Measurements from ENCODE around the gene PKNOX2. TPM values are rescaled to one million over a fixed set of nuclear protein-coding genes. Genes with fewer than 3 reads are reported as not detected.

Gene PKNOX2
- total RNA-seq, 4 donors from 2014 or later = 0.27 to 4.8 (median 0.75) TPM; not detected in 1

DNA sequence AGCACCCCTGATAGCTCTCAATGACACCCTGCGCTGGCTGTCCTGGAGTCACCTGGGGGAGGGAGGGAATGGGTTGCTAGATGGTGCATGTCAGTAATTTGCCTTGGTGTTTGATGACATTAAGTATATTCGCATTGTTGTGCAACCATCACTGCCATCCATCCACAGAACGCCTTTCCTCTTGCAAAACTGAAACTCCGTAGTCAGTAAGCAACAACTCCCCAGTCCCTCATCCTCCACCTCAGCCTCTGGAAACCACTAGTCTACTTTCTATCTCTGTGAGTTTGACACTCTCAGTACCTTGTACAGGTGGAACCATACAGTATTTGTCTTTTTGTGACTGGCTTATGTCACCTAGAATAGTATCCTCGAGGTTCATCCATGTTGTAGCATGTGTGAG, 62.6 kb downstream of the PKNOX2 start:
- intact Hi-C loops (cut with DNase I; ENCODE audit: low total_unique reads) = no loop called here
- in situ Hi-C loops (cut with MboI; ENCODE audit: low pct_ligation_motif_present in 1 of 4, low pct_unique_long_range_greater_than_20kb in 1 of 4, low sequenced_read_pairs in 3 of 4) = no loop called here
- H3K4me1 ChIP-seq = no peaks in the 10 kb centered on the region
- H3K4me3 ChIP-seq = no peak overlapping the region
- H3K36me3 ChIP-seq = no peaks in the 10 kb centered on the region
- TF ChIP-seq EP300 (IDR thresholded peaks at IDR 0.05; ENCODE audit: low read depth) = no peak
- no peak for TF ChIP-seq POLR2AphosphoS5 (IDR thresholded peaks at IDR 0.05)
- TF ChIP-seq, protein P1, sequence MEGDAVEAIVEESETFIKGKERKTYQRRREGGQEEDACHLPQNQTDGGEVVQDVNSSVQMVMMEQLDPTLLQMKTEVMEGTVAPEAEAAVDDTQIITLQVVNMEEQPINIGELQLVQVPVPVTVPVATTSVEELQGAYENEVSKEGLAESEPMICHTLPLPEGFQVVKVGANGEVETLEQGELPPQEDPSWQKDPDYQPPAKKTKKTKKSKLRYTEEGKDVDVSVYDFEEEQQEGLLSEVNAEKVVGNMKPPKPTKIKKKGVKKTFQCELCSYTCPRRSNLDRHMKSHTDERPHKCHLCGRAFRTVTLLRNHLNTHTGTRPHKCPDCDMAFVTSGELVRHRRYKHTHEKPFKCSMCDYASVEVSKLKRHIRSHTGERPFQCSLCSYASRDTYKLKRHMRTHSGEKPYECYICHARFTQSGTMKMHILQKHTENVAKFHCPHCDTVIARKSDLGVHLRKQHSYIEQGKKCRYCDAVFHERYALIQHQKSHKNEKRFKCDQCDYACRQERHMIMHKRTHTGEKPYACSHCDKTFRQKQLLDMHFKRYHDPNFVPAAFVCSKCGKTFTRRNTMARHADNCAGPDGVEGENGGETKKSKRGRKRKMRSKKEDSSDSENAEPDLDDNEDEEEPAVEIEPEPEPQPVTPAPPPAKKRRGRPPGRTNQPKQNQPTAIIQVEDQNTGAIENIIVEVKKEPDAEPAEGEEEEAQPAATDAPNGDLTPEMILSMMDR (IDR thresholded peaks at IDR 0.05) = no peak
- TF ChIP-seq POLR2A (IDR thresholded peaks at IDR 0.05) = no peak
- no peaks in the 10 kb centered on the region for H3K9me3 ChIP-seq
- 73 to 100% methylated on average over 1 to 5 of the region's 5 CpGs for WGBS, 2 donors (ENCODE audit: low coverage in 1 of 2)
- no peak for DNase-seq
- H3K27ac ChIP-seq = no peak overlapping the region
- no peaks in the 10 kb centered on the region for H3K27me3 ChIP-seq

GRCh38 chr11:125228445-125228844, 63.9 kb downstream of the PKNOX2 start:
- Histone ChIP-seq H3K4me3 (no peak overlapping the region), H3K4me1 (no peaks in the 10 kb centered on the region), H3K27me3 (no peaks in the 10 kb centered on the region), H3K36me3 (no peaks in the 10 kb centered on the region), H3K9me3 (no peaks in the 10 kb centered on the region), H3K27ac (no peak overlapping the region)
- in situ Hi-C loops (cut with MboI; ENCODE audit: low pct_ligation_motif_present in 1 of 4, low pct_unique_long_range_greater_than_20kb in 1 of 4, low sequenced_read_pairs in 3 of 4) (no loop called here), intact Hi-C loops (cut with DNase I; ENCODE audit: low total_unique reads) (no loop called here)
- DNase-seq = no peak
- TF ChIP-seq, protein P1 (IDR thresholded peaks at IDR 0.05) = no peak
- no peak for TF ChIP-seq EP300 (IDR thresholded peaks at IDR 0.05; ENCODE audit: low read depth)
- no peak for TF ChIP-seq POLR2A (IDR thresholded peaks at IDR 0.05)
- TF ChIP-seq POLR2AphosphoS5 (IDR thresholded peaks at IDR 0.05) = no peak
- 65 to 71% methylated on average over 1 to 4 of the region's 4 CpGs for WGBS, 2 donors (ENCODE audit: low coverage in 1 of 2)

DNA sequence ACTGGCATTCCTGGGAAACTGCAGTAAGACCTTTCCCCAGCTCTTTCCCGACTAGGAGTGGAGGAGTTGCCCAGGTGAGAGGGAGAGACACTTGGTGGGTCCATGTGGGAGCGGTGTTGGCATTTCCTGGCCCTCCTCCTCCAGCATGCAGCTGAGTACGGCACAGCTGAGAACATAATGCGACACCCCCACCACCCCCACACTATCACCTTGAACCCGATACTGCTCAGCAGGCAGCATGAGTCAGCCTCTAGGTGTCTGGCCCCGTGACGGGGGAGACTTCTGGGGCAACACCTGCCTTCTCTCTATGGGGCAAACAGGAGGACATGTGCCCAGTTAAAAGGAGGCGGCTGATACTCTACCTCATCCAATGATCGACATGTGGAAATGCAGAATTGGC, 64.4 kb downstream of the PKNOX2 start:
- no peak for DNase-seq
- 46 to 78% methylated on average over 2 to 9 of the region's 9 CpGs for WGBS, 2 donors (ENCODE audit: low coverage in 1 of 2)
- Histone ChIP-seq H3K4me3 (no peak overlapping the region), H3K27ac (no peak overlapping the region), H3K4me1 (no peaks in the 10 kb centered on the region), H3K27me3 (no peaks in the 10 kb centered on the region), H3K9me3 (no peaks in the 10 kb centered on the region), H3K36me3 (no peaks in the 10 kb centered on the region)
- intact Hi-C loops (cut with DNase I; ENCODE audit: low total_unique reads) (no loop called here), in situ Hi-C loops (cut with MboI; ENCODE audit: low pct_ligation_motif_present in 1 of 4, low pct_unique_long_range_greater_than_20kb in 1 of 4, low sequenced_read_pairs in 3 of 4) (no loop called here)
- TF ChIP-seq POLR2A (IDR thresholded peaks at IDR 0.05) (no peak), EP300 (IDR thresholded peaks at IDR 0.05; ENCODE audit: low read depth) (no peak), POLR2AphosphoS5 (IDR thresholded peaks at IDR 0.05) (no peak)
- TF ChIP-seq, protein P1 (IDR thresholded peaks at IDR 0.05) = no peak

GRCh38 chr11:125229916-125230315, 65.4 kb downstream of the PKNOX2 start:
- no peaks in the 10 kb centered on the region for H3K4me1 ChIP-seq
- intact Hi-C loops (cut with DNase I; ENCODE audit: low total_unique reads) = no loop called here
- H3K9me3 ChIP-seq = no peaks in the 10 kb centered on the region
- in situ Hi-C loops (cut with MboI; ENCODE audit: low pct_ligation_motif_present in 1 of 4, low pct_unique_long_range_greater_than_20kb in 1 of 4, low sequenced_read_pairs in 3 of 4) = no loop called here
- WGBS, 2 donors (ENCODE audit: low coverage in 1 of 2) = 59% methylated on average over 2 of the region's 2 CpGs; no CpG with 5 or more reads in 1 of the 2 donors
- no peak for TF ChIP-seq POLR2A (IDR thresholded peaks at IDR 0.05)
- TF ChIP-seq EP300 (IDR thresholded peaks at IDR 0.05; ENCODE audit: low read depth) = no peak
- no peak for TF ChIP-seq POLR2AphosphoS5 (IDR thresholded peaks at IDR 0.05)
- TF ChIP-seq, protein P1 (IDR thresholded peaks at IDR 0.05) = no peak
- no peaks in the 10 kb centered on the region for H3K27me3 ChIP-seq
- DNase-seq = no peak
- H3K36me3 ChIP-seq = no peaks in the 10 kb centered on the region
- no peak overlapping the region for H3K27ac ChIP-seq
- H3K4me3 ChIP-seq = no peak overlapping the region

Measured in transverse colon (tissue), 4 donors.